Stomach (tissue), 9 donors: ENCODE results near the gene MCM3AP. TPM values are rescaled to one million over a fixed set of nuclear protein-coding genes. Genes with fewer than 3 reads are reported as not detected.
A peak's percentile ranks its signal among the peaks of the same experiment; 100 is the strongest.

ENCODE experiments used
- DNase-seq, 2 donors: peaks; one replicate each; pipeline versions ENCODE4 v3.0.0 to v3.0.0-alpha.2; 2013 to 2019
- H3K27ac ChIP-seq, 5 donors: fragments of 200-600 bp in 4 of 5; sonication (generic) in 4 of 5; one replicate each; pipeline ENCODE4 v1.5.1; 2013 to 2019; ENCODE audit warnings: mild to moderate bottlenecking in 1 of 5, moderate library complexity in 1 of 5
- H3K27me3 ChIP-seq, 3 donors: fragments of 200-600 bp; sonication (generic); one replicate each; pipeline ENCODE4 v1.5.1; 2017 to 2019; ENCODE audit warnings: mixed run types in 1 of 3
- H3K36me3 ChIP-seq, 4 donors: fragments of 200-600 bp; sonication (generic); 1 replicate in 3 of 4; 2 replicates in 1 of 4; pipeline ENCODE4 v1.5.1; 2016 to 2019
- H3K4me1 ChIP-seq, 4 donors: fragments of 200-600 bp; sonication (generic); one replicate each; pipeline ENCODE4 v1.5.1; 2016 to 2019
- H3K4me3 ChIP-seq, 4 donors: fragments of 200-600 bp; sonication (generic) in 3 of 4; one replicate each; pipeline ENCODE4 v1.5.1; 2016 to 2019; ENCODE audit warnings: mild to moderate bottlenecking in 1 of 4
- H3K9me3 ChIP-seq, 4 donors: fragments of 200-600 bp; sonication (generic); one replicate each; pipeline ENCODE4 v1.5.1; 2016 to 2019
- EP300 ChIP-seq: sonication (generic); formaldehyde crosslinking; IDR thresholded peaks from one replicate; pipeline ENCODE4 v1.6.1; 2017; ENCODE audit warnings: antibody characterized with exemption
- POLR2A ChIP-seq, 4 donors: fragments of 450-650 bp; IDR thresholded peaks; one replicate each; pipeline ENCODE4 v1.6.1; 2016; ENCODE audit warnings: antibody characterized with exemption in 4 of 4, control low read depth in 2 of 4, mild to moderate bottlenecking in 1 of 4, moderate library complexity in 1 of 4
- POLR2AphosphoS5 ChIP-seq, 3 donors: sonication (generic); formaldehyde crosslinking; IDR thresholded peaks; one replicate each; pipeline ENCODE4 v1.6.1; 2016; ENCODE audit warnings: antibody characterized with exemption in 3 of 3
- WGBS, 5 donors: extraction: QIAGEN DNeasy Blood & Tissue Kit in 3 of 5; methylation state at CpG; one replicate each; pipeline versions ENCODE4 v1.1.5 to v1.1.7; 2013 to 2018; 5-methylcytosine and 5-hydroxymethylcytosine counted together
- intact Hi-C: fragments of 100-400 bp; cut with DNase I; formaldehyde crosslinking; loops from one replicate; pipeline ENCODE4 v1.15.1; 2023; ENCODE audit warnings: low total_unique reads
- polyA plus RNA-seq, 3 donors: library from polyadenylated mRNA; stranded (reverse); fragments of 200-250 nt; gene quantifications; one replicate each; pipeline ENCODE4 v1.2.3, GENCODE V29; 2013
- total RNA-seq, 5 donors: library from RNA; depleted of rRNA; stranded (reverse); fragments of >200 nt; gene quantifications; one replicate each; pipeline versions ENCODE4 v1.1.0 to v1.2.3, GENCODE V29; 2014 to 2016
- TF ChIP-seq, protein P1 (sequence below), 7 experiments: fragments of 450-650 bp in 4 of 7; fragments of 200-600 bp in 3 of 7; sonication (generic) in 3 of 7; IDR thresholded peaks; one replicate each; pipeline ENCODE4 v1.5.1; 2016 to 2019; ENCODE audit warnings: antibody characterized with exemption in 7 of 7, control low read depth in 2 of 7, mild to moderate bottlenecking in 1 of 7
- donor health status: healthy with polysubstance abuse.
- donor health status: Bipolar disorder and iron deficiency.
- donor health status: healthy.

Gene MCM3AP
- total and polyA plus RNA-seq, 8 donors = 18.9 to 555 (median 57.4) TPM

DNA sequence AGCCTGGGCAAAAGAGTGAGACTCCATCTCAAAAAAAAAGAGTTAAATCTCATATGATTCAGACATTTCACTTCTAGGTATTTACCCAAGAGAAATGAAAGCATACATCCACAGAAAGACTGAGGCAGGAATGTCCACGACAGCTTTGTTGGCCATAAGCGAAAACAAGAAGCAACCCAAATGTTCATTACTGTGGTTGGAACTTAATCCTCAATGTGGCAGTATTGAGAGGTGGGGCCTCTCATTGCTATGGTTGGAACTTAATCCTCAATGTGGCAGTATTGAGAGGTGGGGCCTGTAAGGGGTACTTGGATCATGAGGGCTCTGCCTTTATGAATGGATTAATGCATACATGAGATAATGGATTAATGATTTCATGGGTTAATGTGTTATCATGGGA lies 23.0 kb upstream of the MCM3AP start:
- no peaks in the 10 kb centered on the region for H3K27me3 ChIP-seq
- TF ChIP-seq POLR2A (IDR thresholded peaks at IDR 0.05) (no peak), POLR2AphosphoS5 (IDR thresholded peaks at IDR 0.05) (no peak), EP300 (no peak)
- TF ChIP-seq, protein P1, sequence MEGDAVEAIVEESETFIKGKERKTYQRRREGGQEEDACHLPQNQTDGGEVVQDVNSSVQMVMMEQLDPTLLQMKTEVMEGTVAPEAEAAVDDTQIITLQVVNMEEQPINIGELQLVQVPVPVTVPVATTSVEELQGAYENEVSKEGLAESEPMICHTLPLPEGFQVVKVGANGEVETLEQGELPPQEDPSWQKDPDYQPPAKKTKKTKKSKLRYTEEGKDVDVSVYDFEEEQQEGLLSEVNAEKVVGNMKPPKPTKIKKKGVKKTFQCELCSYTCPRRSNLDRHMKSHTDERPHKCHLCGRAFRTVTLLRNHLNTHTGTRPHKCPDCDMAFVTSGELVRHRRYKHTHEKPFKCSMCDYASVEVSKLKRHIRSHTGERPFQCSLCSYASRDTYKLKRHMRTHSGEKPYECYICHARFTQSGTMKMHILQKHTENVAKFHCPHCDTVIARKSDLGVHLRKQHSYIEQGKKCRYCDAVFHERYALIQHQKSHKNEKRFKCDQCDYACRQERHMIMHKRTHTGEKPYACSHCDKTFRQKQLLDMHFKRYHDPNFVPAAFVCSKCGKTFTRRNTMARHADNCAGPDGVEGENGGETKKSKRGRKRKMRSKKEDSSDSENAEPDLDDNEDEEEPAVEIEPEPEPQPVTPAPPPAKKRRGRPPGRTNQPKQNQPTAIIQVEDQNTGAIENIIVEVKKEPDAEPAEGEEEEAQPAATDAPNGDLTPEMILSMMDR (IDR thresholded peaks at IDR 0.05) = no peak
- no peaks in the 10 kb centered on the region for H3K9me3 ChIP-seq
- H3K4me3 ChIP-seq = no peak overlapping the region
- H3K36me3 ChIP-seq = peaks cover 0 to 48% (median 18%) of the 10 kb centered on the region in 4 donors
- H3K4me1 ChIP-seq = no peaks in the 10 kb centered on the region
- intact Hi-C loops = no loop called here
- H3K27ac ChIP-seq = no peak overlapping the region
- 92 to 97% (median 94%) methylated on average over 2 of the region's 2 CpGs for WGBS, 5 donors
- DNase-seq = no peak

GRCh38 chr21:46307625-46308024 lies 22.2 kb upstream of the MCM3AP start:
- TF ChIP-seq, protein P1 (IDR thresholded peaks at IDR 0.05) = no peak
- no peak for TF ChIP-seq POLR2A (IDR thresholded peaks at IDR 0.05)
- TF ChIP-seq POLR2AphosphoS5 (IDR thresholded peaks at IDR 0.05) = no peak
- TF ChIP-seq EP300 = no peak
- no peak for DNase-seq
- no peak overlapping the region for H3K27ac ChIP-seq
- no peaks in the 10 kb centered on the region for H3K9me3 ChIP-seq
- H3K27me3 ChIP-seq = no peaks in the 10 kb centered on the region
- peaks cover 0 to 48% (median 18%) of the 10 kb centered on the region in 4 donors for H3K36me3 ChIP-seq
- no peaks in the 10 kb centered on the region for H3K4me1 ChIP-seq
- intact Hi-C loops = no loop called here
- no peak overlapping the region for H3K4me3 ChIP-seq
- 70 to 92% (median 81%) methylated on average over 2 of the region's 2 CpGs for WGBS, 5 donors

GRCh38 chr21:46304955-46305354 lies 19.5 kb upstream of the MCM3AP start:
- WGBS, 5 donors = 83 to 92% (median 90%) methylated on average over 11 of the region's 11 CpGs
- Histone ChIP-seq H3K27ac (no peak overlapping the region), H3K4me1 (no peaks in the 10 kb centered on the region), H3K36me3 (peaks cover 0 to 65% (median 30%) of the 10 kb centered on the region in 4 donors), H3K9me3 (no peaks in the 10 kb centered on the region), H3K27me3 (no peaks in the 10 kb centered on the region), H3K4me3 (no peak overlapping the region)
- TF ChIP-seq EP300 = no peak
- TF ChIP-seq, protein P1 (IDR thresholded peaks at IDR 0.05) = no peak
- TF ChIP-seq POLR2AphosphoS5 (IDR thresholded peaks at IDR 0.05) = no peak
- no peak for TF ChIP-seq POLR2A (IDR thresholded peaks at IDR 0.05)
- intact Hi-C loops = no loop called here
- peak in 1 of 2 donors; percentile 81 for DNase-seq

DNA sequence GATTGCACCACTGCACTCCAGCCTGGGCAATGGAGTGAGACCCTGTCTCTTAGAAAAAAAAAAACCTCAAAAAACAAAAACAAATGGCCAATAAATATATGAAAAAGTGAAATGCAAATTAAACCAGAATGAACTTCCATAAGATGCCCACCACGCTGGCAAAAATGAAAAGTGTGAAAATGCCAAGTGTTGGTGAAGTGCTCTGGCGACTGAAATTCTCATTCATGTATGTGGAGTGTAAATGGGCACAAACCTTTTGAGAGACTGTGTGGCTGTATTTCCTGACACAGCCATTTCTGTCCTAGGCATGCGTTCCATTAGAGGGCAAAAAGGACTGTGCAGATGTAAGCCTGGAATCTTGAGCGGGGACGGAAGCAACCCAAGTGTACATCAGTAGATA lies 19.0 kb upstream of the MCM3AP start:
- WGBS, 5 donors = 88 to 99% (median 96%) methylated on average over 5 of the region's 5 CpGs
- Histone ChIP-seq H3K27ac (no peak overlapping the region), H3K4me1 (no peaks in the 10 kb centered on the region), H3K4me3 (no peak overlapping the region), H3K9me3 (no peaks in the 10 kb centered on the region), H3K27me3 (no peaks in the 10 kb centered on the region), H3K36me3 (peaks cover 0 to 60% (median 28%) of the 10 kb centered on the region in 4 donors)
- TF ChIP-seq, protein P1 (IDR thresholded peaks at IDR 0.05) = no peak
- TF ChIP-seq POLR2A (IDR thresholded peaks at IDR 0.05) (no peak), EP300 (no peak), POLR2AphosphoS5 (IDR thresholded peaks at IDR 0.05) (no peak)
- DNase-seq = no peak
- intact Hi-C loops = no loop called here
